GM19438 (cell line): ENCODE data around the gene SOBP.
"Not testable (repeated sequence)": the region's sequence is repeated elsewhere in the genome, so short reads cannot be mapped to it uniquely, and the experiment has no call there.

ENCODE experiments used
- ATAC-seq: cut with Tn5 transposase; IDR thresholded peaks from one replicate; pipeline ENCODE4 v1.9.1; 2021; ENCODE audit warnings: low read depth; ENCODE audit not compliant: unreplicated experiment

SOBP gene

GRCh38 chr6:107520706-107521105 is 30.8 kb downstream of the SOBP start:
- ATAC-seq, result not testable (repeated sequence)

GRCh38 chr6:107523054-107523791 is 33.3 kb downstream of the SOBP start:
- no peak for ATAC-seq

DNA sequence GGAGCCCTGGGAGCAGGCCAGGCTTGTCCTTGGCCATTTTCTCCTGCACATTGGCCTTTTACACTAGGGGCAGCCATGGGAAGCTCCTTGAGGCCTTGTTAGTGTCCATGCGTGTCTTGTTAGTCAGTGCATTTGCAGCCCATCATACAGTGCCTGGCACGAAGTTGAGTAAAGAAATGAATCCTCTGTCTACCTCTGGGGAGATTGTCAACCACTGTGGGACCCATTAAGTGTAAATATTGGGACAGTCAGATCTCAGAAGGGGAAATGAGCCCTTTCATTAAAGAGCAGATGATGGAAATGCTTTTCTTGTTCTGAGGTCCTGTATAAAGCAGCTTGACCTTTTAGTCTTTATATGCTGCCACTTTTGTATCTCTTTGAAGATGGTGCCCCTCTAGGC is 33.9 kb downstream of the SOBP start:
- no peak for ATAC-seq

GRCh38 chr6:107524626-107525025 is 34.7 kb downstream of the SOBP start:
- ATAC-seq, result no peak

GRCh38 chr6:107531868-107532267 is 42.0 kb downstream of the SOBP start:
- no peak for ATAC-seq

GRCh38 chr6:107532706-107533105 is 42.8 kb downstream of the SOBP start:
- ATAC-seq, result no peak

GRCh38 chr6:107533415-107534059 is 43.6 kb downstream of the SOBP start:
- ATAC-seq, result no peak

GRCh38 chr6:107534571-107535141 is 44.7 kb downstream of the SOBP start:
- no peak for ATAC-seq

DNA sequence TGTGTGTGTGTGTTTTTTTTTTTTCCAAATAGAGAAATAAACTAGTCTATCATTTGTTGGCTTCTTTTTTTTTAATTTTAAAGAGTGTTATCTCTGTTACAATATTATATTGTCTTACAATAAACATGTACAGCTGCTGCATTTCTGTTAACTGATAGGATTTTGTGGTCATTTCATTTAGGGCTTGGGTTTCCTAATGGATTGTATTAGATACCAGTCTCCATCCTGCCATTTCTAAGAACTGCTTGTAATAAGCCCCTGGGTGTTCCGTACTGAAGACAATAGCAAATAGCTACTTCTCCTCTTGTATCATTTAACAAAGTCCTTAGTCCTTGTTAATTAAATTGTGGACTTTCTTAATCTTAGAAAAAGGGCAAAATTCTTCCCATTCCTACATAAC is 45.7 kb downstream of the SOBP start:
- ATAC-seq, result no peak

- no peak for ATAC-seq
These were observed 46.5 kb downstream of the SOBP start for GRCh38 chr6:107536180-107536961.

DNA sequence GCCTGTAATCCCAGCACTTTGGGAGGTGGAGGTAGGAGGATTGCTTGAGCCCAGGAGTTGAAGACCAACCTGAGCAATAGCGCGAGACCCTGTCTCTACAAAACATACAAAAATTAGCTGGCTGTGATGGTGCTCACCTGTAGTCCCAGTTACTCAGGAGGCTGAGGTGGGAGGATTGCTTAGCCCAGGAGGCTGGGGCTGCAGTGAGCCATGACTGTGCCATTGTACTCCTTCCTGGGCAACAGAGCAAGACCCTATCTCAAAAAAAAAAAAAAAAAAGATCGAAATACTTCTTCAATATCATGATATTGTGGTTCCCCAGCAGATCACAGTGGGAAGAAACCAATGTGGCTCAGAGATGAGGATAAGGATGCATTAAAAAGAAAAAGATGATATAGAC is 47.6 kb downstream of the SOBP start:
- no peak for ATAC-seq

DNA sequence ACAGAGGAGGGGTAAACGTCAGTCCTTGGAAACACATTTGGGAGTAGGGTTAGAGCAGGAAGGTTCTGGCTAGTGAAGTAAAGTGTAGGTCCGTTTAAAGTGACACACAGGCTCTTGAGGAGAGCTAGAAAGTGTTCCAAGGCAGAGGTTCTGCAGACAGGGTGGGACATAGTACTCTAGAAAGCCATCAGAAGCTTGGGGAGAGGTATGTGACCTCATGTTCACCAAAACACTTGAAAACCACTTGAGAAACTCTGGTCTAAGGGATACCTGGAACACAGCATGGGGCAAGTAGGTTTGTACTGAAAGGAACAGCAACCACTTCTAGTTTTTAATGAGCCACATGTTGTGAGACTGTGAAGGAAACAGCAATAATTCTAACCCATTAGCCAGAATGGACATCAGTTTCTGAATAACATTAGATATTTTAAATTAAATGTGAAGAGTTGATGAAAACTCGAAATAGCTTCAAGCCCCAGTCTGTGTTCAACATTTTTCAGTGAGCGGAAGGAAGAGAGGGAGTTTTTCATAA is 49.0 kb downstream of the SOBP start:
- ATAC-seq, result no peak

- ATAC-seq, result no peak
These were observed 49.5 kb downstream of the SOBP start for GRCh38 chr6:107539409-107539808.

DNA sequence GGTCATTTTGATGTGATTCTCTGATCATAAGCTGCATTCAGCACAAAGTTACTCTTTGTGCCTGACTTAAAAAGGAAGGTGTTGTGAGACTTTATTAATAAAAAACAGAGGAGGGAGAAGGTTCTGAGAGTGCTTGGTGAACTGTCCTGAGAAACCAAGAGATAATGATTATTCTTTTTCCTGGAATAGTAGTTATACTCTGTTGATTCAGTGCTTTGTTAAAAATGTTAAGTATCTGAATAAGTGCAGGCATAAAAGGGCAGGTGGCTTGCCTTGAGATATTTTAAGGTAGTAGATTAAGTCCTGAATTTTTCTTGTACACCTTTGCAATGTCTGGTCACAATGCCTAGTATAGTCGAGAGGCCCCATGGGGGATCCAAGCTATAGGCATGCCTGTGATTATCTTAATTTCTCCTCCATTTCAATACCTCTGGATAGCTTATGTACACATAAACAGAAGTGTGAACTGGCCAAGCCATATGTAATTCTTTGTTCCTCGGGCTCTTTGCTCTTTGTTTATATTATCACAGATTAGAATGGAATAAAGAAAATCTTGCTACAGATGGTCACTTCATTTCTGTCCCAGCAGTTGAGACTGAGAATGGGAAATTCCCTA is 50.0 kb downstream of the SOBP start:
- ATAC-seq, result no peak

GRCh38 chr6:107540465-107540857 is 50.5 kb downstream of the SOBP start:
- no peak for ATAC-seq

- ATAC-seq, result no peak
These were observed 52.3 kb downstream of the SOBP start for GRCh38 chr6:107542192-107542668.

GRCh38 chr6:107543088-107543487 is 53.2 kb downstream of the SOBP start:
- ATAC-seq, result no peak

- no peak for ATAC-seq
These were observed 53.6 kb downstream of the SOBP start for GRCh38 chr6:107543567-107543966.

GRCh38 chr6:107545763-107546162 is 55.8 kb downstream of the SOBP start:
- no peak for ATAC-seq

DNA sequence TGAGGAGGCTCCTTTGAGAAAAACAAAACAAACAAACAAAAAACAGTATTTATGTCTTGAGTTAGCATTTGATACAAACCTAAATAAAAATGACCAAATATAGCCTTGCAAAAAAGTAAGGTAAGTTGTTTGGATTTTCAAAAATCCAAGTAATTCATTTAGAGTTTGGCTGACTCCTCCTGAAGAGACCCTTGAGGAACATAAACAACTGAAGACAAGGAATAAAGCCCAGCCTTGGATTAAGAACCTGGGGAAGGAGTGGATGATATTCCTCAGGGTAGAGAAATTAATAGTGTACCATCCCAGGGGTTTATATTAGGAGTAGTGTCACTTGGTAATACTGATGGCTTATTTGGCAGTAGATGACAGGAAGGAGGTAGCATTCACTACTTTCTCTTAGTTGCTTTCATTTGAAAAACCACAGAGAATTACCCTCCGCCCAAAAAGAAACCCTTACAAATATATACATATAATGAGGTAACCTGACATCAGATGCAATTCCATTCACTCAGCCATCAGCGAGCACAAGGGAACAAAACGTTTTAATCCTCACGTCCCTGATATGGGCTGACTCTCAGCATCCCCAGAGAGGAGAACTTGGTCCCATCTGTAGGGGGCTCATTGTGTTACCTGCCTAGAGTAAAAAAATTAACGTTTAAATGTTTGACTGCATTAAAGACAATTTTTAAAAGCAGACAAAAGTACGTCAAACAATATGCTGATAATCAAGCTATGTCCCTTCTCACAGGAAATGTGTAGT is 57.0 kb downstream of the SOBP start:
- no peak for ATAC-seq
